ENCODE data around the gene GALC. TPM values are rescaled to one million over a fixed set of nuclear protein-coding genes. Genes with fewer than 3 reads are reported as not detected.

GALC gene
- total RNA-seq (2014; rRNA removed; shearing (Covaris generic); ENCODE audit: low replicate concordance) = 20.3 and 33.4 TPM in 2 replicates

- Histone ChIP-seq H4K20me1 (ENCODE audit: insufficient read depth, low read depth, low read length) (no peaks in the 10 kb centered on the region), H3K36me3 (ENCODE audit: insufficient read depth, low read length) (no peaks in the 10 kb centered on the region), H3K9me2 (replicated peaks; ENCODE audit: insufficient read depth, low read length) (no peaks in the 10 kb centered on the region), H3K9me3 (ENCODE audit: low read length) (no peaks in the 10 kb centered on the region), H2AFZ (ENCODE audit: low read length) (peak within 1 kb of the TSS; percentile 97), H3K79me2 (ENCODE audit: low read length) (peaks cover 13% of the 10 kb centered on the region; the same call in 1 of the 2 replicates), H3K27ac (ENCODE audit: low read length) (peak within 1 kb of the TSS; percentile 61), H3K9ac (ENCODE audit: low read length) (peak within 1 kb of the TSS; percentile 83), H3K4me3 (ENCODE audit: low read length) (peak within 1 kb of the TSS; percentile 77), H3K27me3 (ENCODE audit: low read length) (no peaks in the 10 kb centered on the region), H3K4me1 (ENCODE audit: low read length) (peaks cover 25% of the 10 kb centered on the region), H3K4me2 (ENCODE audit: low read depth, low read length, poor library complexity, severe bottlenecking) (peak within 1 kb of the TSS; percentile 95)
- peak; percentile 98 for DNase-seq
These were observed at the start of gene GALC for GRCh38 chr14:87992718-87993628. Gene GALC, minus strand, starts transcription at chr14:87993182. Its CDS starts 18 bp downstream, at chr14:87993164.

GRCh38 chr14:88040146-88040545 is 47.2 kb upstream of the GALC start:
- Histone ChIP-seq H3K4me2 (ENCODE audit: low read depth, low read length, poor library complexity, severe bottlenecking) (no peak overlapping the region), H3K9ac (ENCODE audit: low read length) (no peak overlapping the region), H2AFZ (ENCODE audit: low read length) (no peak overlapping the region), H3K36me3 (ENCODE audit: insufficient read depth, low read length) (no peaks in the 10 kb centered on the region), H3K4me3 (ENCODE audit: low read length) (no peak overlapping the region), H3K4me1 (ENCODE audit: low read length) (no peaks in the 10 kb centered on the region), H3K27ac (ENCODE audit: low read length) (no peak overlapping the region), H3K27me3 (ENCODE audit: low read length) (no peaks in the 10 kb centered on the region), H3K79me2 (ENCODE audit: low read length) (no peaks in the 10 kb centered on the region), H4K20me1 (ENCODE audit: insufficient read depth, low read depth, low read length) (no peaks in the 10 kb centered on the region), H3K9me3 (ENCODE audit: low read length) (no peaks in the 10 kb centered on the region), H3K9me2 (replicated peaks; ENCODE audit: insufficient read depth, low read length) (no peaks in the 10 kb centered on the region)
- no peak for DNase-seq

- H3K79me2 ChIP-seq (ENCODE audit: low read length) = no peaks in the 10 kb centered on the region
- no peak for DNase-seq
- H3K36me3 ChIP-seq (ENCODE audit: insufficient read depth, low read length) = no peaks in the 10 kb centered on the region
- no peaks in the 10 kb centered on the region for H4K20me1 ChIP-seq (ENCODE audit: insufficient read depth, low read depth, low read length)
- no peak overlapping the region for H3K4me2 ChIP-seq (ENCODE audit: low read depth, low read length, poor library complexity, severe bottlenecking)
- H3K9ac ChIP-seq (ENCODE audit: low read length) = no peak overlapping the region
- no peaks in the 10 kb centered on the region for H3K9me2 ChIP-seq (replicated peaks; ENCODE audit: insufficient read depth, low read length)
- H3K4me1 ChIP-seq (ENCODE audit: low read length) = no peaks in the 10 kb centered on the region
- H3K9me3 ChIP-seq (ENCODE audit: low read length) = no peaks in the 10 kb centered on the region
- H2AFZ ChIP-seq (ENCODE audit: low read length) = no peak overlapping the region
- no peak overlapping the region for H3K27ac ChIP-seq (ENCODE audit: low read length)
- H3K4me3 ChIP-seq (ENCODE audit: low read length) = no peak overlapping the region
- no peaks in the 10 kb centered on the region for H3K27me3 ChIP-seq (ENCODE audit: low read length)
These were observed 46.2 kb upstream of the GALC start for GRCh38 chr14:88039197-88039596.

- H3K79me2 ChIP-seq (ENCODE audit: low read length) = no peaks in the 10 kb centered on the region
- H4K20me1 ChIP-seq (ENCODE audit: insufficient read depth, low read depth, low read length) = no peaks in the 10 kb centered on the region
- no peaks in the 10 kb centered on the region for H3K9me2 ChIP-seq (replicated peaks; ENCODE audit: insufficient read depth, low read length)
- no peaks in the 10 kb centered on the region for H3K4me1 ChIP-seq (ENCODE audit: low read length)
- no peak overlapping the region for H3K27ac ChIP-seq (ENCODE audit: low read length)
- H3K4me3 ChIP-seq (ENCODE audit: low read length) = no peak overlapping the region
- no peak overlapping the region for H2AFZ ChIP-seq (ENCODE audit: low read length)
- H3K36me3 ChIP-seq (ENCODE audit: insufficient read depth, low read length) = no peaks in the 10 kb centered on the region
- DNase-seq = no peak
- H3K9ac ChIP-seq (ENCODE audit: low read length) = no peak overlapping the region
- H3K9me3 ChIP-seq (ENCODE audit: low read length) = no peaks in the 10 kb centered on the region
- H3K27me3 ChIP-seq (ENCODE audit: low read length) = no peaks in the 10 kb centered on the region
- no peak overlapping the region for H3K4me2 ChIP-seq (ENCODE audit: low read depth, low read length, poor library complexity, severe bottlenecking)
These were observed 44.3 kb upstream of the GALC start for GRCh38 chr14:88037325-88037724.

- H3K9me2 ChIP-seq (replicated peaks; ENCODE audit: insufficient read depth, low read length) = no peaks in the 10 kb centered on the region
- DNase-seq = no peak
- H4K20me1 ChIP-seq (ENCODE audit: insufficient read depth, low read depth, low read length) = no peaks in the 10 kb centered on the region
- no peaks in the 10 kb centered on the region for H3K4me1 ChIP-seq (ENCODE audit: low read length)
- H3K79me2 ChIP-seq (ENCODE audit: low read length) = no peaks in the 10 kb centered on the region
- H3K4me2 ChIP-seq (ENCODE audit: low read depth, low read length, poor library complexity, severe bottlenecking) = no peak overlapping the region
- no peak overlapping the region for H3K9ac ChIP-seq (ENCODE audit: low read length)
- no peak overlapping the region for H3K4me3 ChIP-seq (ENCODE audit: low read length)
- H3K9me3 ChIP-seq (ENCODE audit: low read length) = no peaks in the 10 kb centered on the region
- no peak overlapping the region for H3K27ac ChIP-seq (ENCODE audit: low read length)
- H3K27me3 ChIP-seq (ENCODE audit: low read length) = no peaks in the 10 kb centered on the region
- no peaks in the 10 kb centered on the region for H3K36me3 ChIP-seq (ENCODE audit: insufficient read depth, low read length)
- no peak overlapping the region for H2AFZ ChIP-seq (ENCODE audit: low read length)
These were observed 43.4 kb upstream of the GALC start for GRCh38 chr14:88036422-88036821.

GRCh38 chr14:88034076-88034475 is 41.1 kb upstream of the GALC start:
- Histone ChIP-seq H3K79me2 (ENCODE audit: low read length) (no peaks in the 10 kb centered on the region), H2AFZ (ENCODE audit: low read length) (no peak overlapping the region), H3K27me3 (ENCODE audit: low read length) (no peaks in the 10 kb centered on the region), H3K27ac (ENCODE audit: low read length) (no peak overlapping the region), H3K4me2 (ENCODE audit: low read depth, low read length, poor library complexity, severe bottlenecking) (no peak overlapping the region), H4K20me1 (ENCODE audit: insufficient read depth, low read depth, low read length) (no peaks in the 10 kb centered on the region), H3K4me1 (ENCODE audit: low read length) (no peaks in the 10 kb centered on the region), H3K36me3 (ENCODE audit: insufficient read depth, low read length) (no peaks in the 10 kb centered on the region), H3K9me2 (replicated peaks; ENCODE audit: insufficient read depth, low read length) (no peaks in the 10 kb centered on the region), H3K9me3 (ENCODE audit: low read length) (no peaks in the 10 kb centered on the region), H3K4me3 (ENCODE audit: low read length) (no peak overlapping the region), H3K9ac (ENCODE audit: low read length) (no peak overlapping the region)
- DNase-seq = no peak

GRCh38 chr14:88032373-88032772 is 39.4 kb upstream of the GALC start:
- no peaks in the 10 kb centered on the region for H3K36me3 ChIP-seq (ENCODE audit: insufficient read depth, low read length)
- H3K79me2 ChIP-seq (ENCODE audit: low read length) = no peaks in the 10 kb centered on the region
- DNase-seq = no peak
- H3K4me3 ChIP-seq (ENCODE audit: low read length) = no peak overlapping the region
- no peaks in the 10 kb centered on the region for H3K4me1 ChIP-seq (ENCODE audit: low read length)
- no peaks in the 10 kb centered on the region for H3K9me3 ChIP-seq (ENCODE audit: low read length)
- H3K27ac ChIP-seq (ENCODE audit: low read length) = no peak overlapping the region
- H3K4me2 ChIP-seq (ENCODE audit: low read depth, low read length, poor library complexity, severe bottlenecking) = no peak overlapping the region
- H2AFZ ChIP-seq (ENCODE audit: low read length) = no peak overlapping the region
- H3K9me2 ChIP-seq (replicated peaks; ENCODE audit: insufficient read depth, low read length) = no peaks in the 10 kb centered on the region
- H3K9ac ChIP-seq (ENCODE audit: low read length) = no peak overlapping the region
- no peaks in the 10 kb centered on the region for H3K27me3 ChIP-seq (ENCODE audit: low read length)
- H4K20me1 ChIP-seq (ENCODE audit: insufficient read depth, low read depth, low read length) = no peaks in the 10 kb centered on the region

GRCh38 chr14:88030892-88031291 is 37.9 kb upstream of the GALC start:
- H3K4me1 ChIP-seq (ENCODE audit: low read length) = peaks cover 5% of the 10 kb centered on the region
- H4K20me1 ChIP-seq (ENCODE audit: insufficient read depth, low read depth, low read length) = no peaks in the 10 kb centered on the region
- H2AFZ ChIP-seq (ENCODE audit: low read length) = no peak overlapping the region
- H3K27me3 ChIP-seq (ENCODE audit: low read length) = no peaks in the 10 kb centered on the region
- H3K9ac ChIP-seq (ENCODE audit: low read length) = no peak overlapping the region
- H3K36me3 ChIP-seq (ENCODE audit: insufficient read depth, low read length) = no peaks in the 10 kb centered on the region
- no peak overlapping the region for H3K4me2 ChIP-seq (ENCODE audit: low read depth, low read length, poor library complexity, severe bottlenecking)
- no peak for DNase-seq
- H3K79me2 ChIP-seq (ENCODE audit: low read length) = no peaks in the 10 kb centered on the region
- no peaks in the 10 kb centered on the region for H3K9me3 ChIP-seq (ENCODE audit: low read length)
- H3K27ac ChIP-seq (ENCODE audit: low read length) = no peak overlapping the region
- no peak overlapping the region for H3K4me3 ChIP-seq (ENCODE audit: low read length)
- no peaks in the 10 kb centered on the region for H3K9me2 ChIP-seq (replicated peaks; ENCODE audit: insufficient read depth, low read length)

Data from Karpas-422 (cell line).